ENCODE results near the gene MCEMP1.

The MCEMP1 gene

DNA sequence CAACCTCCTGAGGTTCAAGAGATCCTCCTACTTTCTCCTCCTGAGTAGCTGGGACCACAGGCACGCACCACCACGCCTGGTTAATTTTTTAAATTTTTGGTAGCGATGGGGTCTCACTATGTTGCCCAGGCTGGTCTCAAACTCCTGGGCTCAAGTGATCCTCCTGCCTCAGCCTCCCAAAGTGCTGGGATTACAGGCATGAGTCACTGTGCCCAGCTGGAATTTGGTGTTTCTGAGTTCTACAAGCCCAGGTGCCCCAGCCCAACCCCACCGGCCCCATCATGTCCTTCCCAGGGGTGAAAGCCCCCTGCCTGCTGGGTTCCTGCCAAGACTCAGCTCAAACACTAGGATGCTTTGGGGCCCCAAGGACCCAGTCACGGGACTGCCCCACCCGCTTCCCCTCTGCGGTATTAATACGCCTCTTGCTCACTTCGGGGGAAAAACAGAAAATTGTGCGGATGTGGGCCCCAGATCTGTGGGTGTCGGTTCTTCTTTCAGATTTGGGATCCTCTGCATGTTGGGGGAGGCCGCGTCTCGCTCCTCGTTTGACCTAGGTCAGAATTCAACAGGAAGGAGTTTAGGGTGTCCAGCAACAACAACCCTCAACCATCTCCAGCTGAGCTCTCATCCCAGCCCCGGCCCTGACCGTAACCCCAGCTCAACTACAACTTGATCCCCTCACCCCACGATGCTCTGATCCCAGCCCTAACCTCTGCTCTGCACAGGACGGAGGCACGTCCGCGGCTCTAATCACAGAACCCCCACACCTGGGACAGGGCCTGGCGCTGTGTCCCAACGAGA is 28.7 kb downstream of the MCEMP1 start:
- TF ChIP-seq, protein P1, sequence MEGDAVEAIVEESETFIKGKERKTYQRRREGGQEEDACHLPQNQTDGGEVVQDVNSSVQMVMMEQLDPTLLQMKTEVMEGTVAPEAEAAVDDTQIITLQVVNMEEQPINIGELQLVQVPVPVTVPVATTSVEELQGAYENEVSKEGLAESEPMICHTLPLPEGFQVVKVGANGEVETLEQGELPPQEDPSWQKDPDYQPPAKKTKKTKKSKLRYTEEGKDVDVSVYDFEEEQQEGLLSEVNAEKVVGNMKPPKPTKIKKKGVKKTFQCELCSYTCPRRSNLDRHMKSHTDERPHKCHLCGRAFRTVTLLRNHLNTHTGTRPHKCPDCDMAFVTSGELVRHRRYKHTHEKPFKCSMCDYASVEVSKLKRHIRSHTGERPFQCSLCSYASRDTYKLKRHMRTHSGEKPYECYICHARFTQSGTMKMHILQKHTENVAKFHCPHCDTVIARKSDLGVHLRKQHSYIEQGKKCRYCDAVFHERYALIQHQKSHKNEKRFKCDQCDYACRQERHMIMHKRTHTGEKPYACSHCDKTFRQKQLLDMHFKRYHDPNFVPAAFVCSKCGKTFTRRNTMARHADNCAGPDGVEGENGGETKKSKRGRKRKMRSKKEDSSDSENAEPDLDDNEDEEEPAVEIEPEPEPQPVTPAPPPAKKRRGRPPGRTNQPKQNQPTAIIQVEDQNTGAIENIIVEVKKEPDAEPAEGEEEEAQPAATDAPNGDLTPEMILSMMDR (IDR thresholded peaks at IDR 0.05; ENCODE audit: low read depth, low read length), result no peak
- H3K4me3 ChIP-seq (ENCODE audit: low read depth, low read length), result no peak overlapping the region
- H3K27ac ChIP-seq, result no peak overlapping the region
- H3K27me3 ChIP-seq (ENCODE audit: insufficient read depth, low read depth, severe bottlenecking), result no peaks in the 10 kb centered on the region
- H3K36me3 ChIP-seq, result no peaks in the 10 kb centered on the region
- no peak for DNase-seq
- H3K9me3 ChIP-seq (ENCODE audit: severe bottlenecking), result no peaks in the 10 kb centered on the region

DNA sequence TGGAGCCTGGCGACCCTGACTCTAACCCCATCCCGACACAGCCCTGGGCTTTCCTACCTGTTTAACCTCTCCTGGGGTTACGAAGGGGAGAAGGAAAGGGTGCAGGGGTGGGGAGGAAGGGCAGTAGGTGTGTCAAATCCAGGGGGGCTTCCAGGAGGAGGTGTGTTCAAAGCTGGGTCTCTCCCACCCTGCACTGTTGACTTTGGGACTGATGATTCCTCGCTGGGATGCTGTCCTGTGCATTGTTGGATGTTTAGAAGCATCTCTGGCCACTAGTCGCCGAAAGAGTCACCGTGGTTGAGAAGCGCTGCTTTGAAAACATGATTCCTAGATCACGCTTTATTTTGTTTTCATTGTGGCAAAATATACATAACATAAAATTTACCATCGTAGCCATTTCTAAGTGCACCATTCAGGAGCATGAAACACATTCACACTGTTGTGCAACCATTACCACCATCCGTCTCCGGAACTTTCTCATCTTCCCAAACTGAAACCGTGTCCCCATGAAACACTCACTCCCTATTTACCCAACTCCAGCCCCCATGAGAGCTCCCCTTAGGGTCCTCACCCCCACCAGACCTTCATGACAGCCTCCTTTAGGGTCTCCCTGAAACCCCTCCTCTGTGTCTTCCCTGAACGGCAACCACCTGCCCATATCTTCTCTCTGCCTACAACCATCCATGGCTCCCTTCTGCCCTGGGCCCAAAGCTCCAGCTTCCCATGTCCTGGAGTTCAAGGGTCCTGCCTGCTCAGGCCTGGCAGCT is 29.5 kb downstream of the MCEMP1 start:
- Histone ChIP-seq H3K36me3 (no peaks in the 10 kb centered on the region), H3K4me3 (ENCODE audit: low read depth, low read length) (no peak overlapping the region), H3K27me3 (ENCODE audit: insufficient read depth, low read depth, severe bottlenecking) (no peaks in the 10 kb centered on the region), H3K27ac (no peak overlapping the region), H3K9me3 (ENCODE audit: severe bottlenecking) (no peaks in the 10 kb centered on the region)
- TF ChIP-seq, protein P1 (IDR thresholded peaks at IDR 0.05; ENCODE audit: low read depth, low read length), result no peak
- no peak for DNase-seq

DNA sequence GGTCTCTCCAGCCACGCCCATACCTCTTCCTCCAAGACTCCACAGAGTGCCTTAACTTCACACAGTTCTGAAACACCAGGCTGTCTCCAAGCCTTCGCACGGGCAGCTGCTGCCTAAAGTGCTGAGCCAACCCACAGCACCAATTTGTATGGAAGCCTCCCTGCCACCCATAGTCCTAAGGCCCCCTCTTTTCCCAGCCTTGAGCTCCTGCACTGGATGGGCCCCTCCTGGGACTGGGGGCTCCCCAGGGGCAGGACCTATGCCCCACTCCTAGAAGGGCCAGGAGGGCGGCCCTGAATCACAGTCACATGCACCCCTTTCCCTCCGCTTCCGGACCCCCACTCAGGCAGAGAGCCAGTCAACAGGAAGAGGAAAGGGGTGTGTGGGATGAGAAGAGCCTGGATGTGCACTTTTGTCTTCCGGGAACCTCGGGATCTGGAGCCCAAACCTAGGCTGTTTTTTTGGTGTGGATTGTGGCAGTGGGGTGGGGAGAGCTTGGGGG is 30.1 kb downstream of the MCEMP1 start:
- Histone ChIP-seq H3K4me3 (ENCODE audit: low read depth, low read length) (no peak overlapping the region), H3K9me3 (ENCODE audit: severe bottlenecking) (no peaks in the 10 kb centered on the region), H3K36me3 (no peaks in the 10 kb centered on the region), H3K27ac (no peak overlapping the region), H3K27me3 (ENCODE audit: insufficient read depth, low read depth, severe bottlenecking) (no peaks in the 10 kb centered on the region)
- no peak for DNase-seq
- TF ChIP-seq, protein P1 (IDR thresholded peaks at IDR 0.05; ENCODE audit: low read depth, low read length), result no peak

DNA sequence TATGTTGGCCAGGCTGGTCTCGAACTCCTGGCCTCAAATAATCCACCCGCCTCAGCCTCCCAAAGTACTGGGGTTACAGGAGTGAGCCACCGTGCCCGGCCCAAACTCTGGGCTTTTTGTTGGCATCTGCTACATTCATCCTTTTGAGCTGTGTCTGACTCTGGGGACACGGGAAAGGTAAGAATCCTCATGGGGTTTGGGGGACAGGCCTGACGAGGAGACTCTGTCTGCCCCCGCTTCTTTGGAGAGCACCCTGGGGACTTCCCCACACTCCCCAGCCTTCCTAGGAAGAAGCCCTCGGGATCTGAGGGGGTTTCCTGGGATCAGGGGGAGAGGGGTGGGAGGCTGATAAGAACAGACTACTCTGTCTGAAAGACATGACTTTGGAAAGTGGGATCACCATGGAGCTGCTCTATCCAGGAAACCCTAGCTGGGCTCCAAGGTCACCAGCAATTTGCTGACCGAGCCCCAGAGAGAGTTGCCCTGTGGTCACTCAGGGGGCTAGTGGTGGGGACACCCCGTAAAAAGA is 33.1 kb downstream of the MCEMP1 start:
- TF ChIP-seq, protein P1 (IDR thresholded peaks at IDR 0.05; ENCODE audit: low read depth, low read length), result no peak
- DNase-seq, result no peak
- Histone ChIP-seq H3K4me3 (ENCODE audit: low read depth, low read length) (no peak overlapping the region), H3K27me3 (ENCODE audit: insufficient read depth, low read depth, severe bottlenecking) (no peaks in the 10 kb centered on the region), H3K27ac (no peak overlapping the region), H3K9me3 (ENCODE audit: severe bottlenecking) (no peaks in the 10 kb centered on the region), H3K36me3 (no peaks in the 10 kb centered on the region)

DNA sequence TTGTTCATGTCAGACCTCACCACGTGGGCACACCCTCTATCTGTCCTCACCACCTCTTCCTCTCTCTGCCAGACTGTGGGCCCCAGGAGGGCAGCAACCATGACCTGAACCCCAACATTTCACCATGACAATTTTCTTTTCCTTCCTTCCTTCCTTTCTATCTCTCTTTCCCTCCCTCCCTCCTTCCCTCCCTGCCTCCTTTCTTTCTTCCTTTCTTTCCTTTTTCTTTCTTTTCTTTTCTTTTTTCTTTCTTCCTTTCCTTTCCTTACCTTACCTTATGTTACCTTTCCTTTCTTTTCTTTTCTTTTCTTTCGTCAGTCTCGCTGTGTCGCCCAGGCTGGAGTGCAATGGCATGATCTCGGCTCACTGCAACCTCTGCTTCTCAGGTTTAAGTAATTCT is 33.7 kb downstream of the MCEMP1 start:
- H3K36me3 ChIP-seq, result no peaks in the 10 kb centered on the region
- DNase-seq, result no peak
- no peaks in the 10 kb centered on the region for H3K27me3 ChIP-seq (ENCODE audit: insufficient read depth, low read depth, severe bottlenecking)
- H3K9me3 ChIP-seq (ENCODE audit: severe bottlenecking), result no peaks in the 10 kb centered on the region
- no peak overlapping the region for H3K27ac ChIP-seq
- TF ChIP-seq, protein P1 (IDR thresholded peaks at IDR 0.05; ENCODE audit: low read depth, low read length), result no peak
- no peak overlapping the region for H3K4me3 ChIP-seq (ENCODE audit: low read depth, low read length)

Data from WERI-Rb-1 (cell line).